PC-3 (cell line): ENCODE results near the gene TUBGCP5.

Source experiments
- EZH2phosphoT487 ChIP-seq: fragments of 300-600 bp; sonication (generic); IDR thresholded peaks from 2 replicates; pipeline ENCODE4 v1.6.1; 2018; ENCODE audit warnings: mild to moderate bottlenecking, antibody characterized with exemption, low read length, borderline replicate concordance
- TF ChIP-seq, protein P1 (sequence below): fragments of 300-600 bp; sonication (generic); conservative IDR thresholded peaks from 2 replicates; pipeline ENCODE4 v1.5.1; 2017; ENCODE audit warnings: antibody characterized with exemption, low read depth, mild to moderate bottlenecking, low read length

DNA sequence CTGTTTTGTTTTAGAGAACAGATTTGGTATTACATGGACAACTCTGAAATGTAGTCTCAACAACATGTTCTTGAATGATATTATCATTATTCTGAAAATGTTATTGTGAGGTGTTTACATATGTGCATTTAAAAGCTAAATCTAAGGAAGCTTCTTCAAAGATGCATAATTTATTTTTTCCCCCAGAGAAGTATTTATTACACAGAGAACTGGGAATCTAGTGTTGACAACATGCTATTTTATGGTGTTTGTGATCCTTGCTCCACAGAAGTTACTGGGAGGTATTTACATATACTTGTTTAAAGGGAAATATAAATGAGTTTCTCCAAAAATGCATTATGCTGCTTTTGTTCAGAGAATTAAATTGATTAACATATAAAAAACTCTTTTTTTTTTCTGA is 18.3 kb upstream of the TUBGCP5 start:
- no peak for TF ChIP-seq EZH2phosphoT487
- TF ChIP-seq, protein P1, sequence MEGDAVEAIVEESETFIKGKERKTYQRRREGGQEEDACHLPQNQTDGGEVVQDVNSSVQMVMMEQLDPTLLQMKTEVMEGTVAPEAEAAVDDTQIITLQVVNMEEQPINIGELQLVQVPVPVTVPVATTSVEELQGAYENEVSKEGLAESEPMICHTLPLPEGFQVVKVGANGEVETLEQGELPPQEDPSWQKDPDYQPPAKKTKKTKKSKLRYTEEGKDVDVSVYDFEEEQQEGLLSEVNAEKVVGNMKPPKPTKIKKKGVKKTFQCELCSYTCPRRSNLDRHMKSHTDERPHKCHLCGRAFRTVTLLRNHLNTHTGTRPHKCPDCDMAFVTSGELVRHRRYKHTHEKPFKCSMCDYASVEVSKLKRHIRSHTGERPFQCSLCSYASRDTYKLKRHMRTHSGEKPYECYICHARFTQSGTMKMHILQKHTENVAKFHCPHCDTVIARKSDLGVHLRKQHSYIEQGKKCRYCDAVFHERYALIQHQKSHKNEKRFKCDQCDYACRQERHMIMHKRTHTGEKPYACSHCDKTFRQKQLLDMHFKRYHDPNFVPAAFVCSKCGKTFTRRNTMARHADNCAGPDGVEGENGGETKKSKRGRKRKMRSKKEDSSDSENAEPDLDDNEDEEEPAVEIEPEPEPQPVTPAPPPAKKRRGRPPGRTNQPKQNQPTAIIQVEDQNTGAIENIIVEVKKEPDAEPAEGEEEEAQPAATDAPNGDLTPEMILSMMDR = no peak
